GM23338 (cell line): Measurements from ENCODE around the gene CLSTN2. TPM values are rescaled to one million over a fixed set of nuclear protein-coding genes. Genes with fewer than 3 reads are reported as not detected.

ENCODE experiments used
- ATAC-seq: fragments of 200-7000 bp; cut with Tn5 transposase; 3 replicates; pipeline ENCODE4 v1.9.1; 2020
- DNase-seq: peaks from one replicate; pipeline ENCODE4 v3.0.0-alpha.2; 2015; ENCODE audit warnings: low spot score
- H2AFZ ChIP-seq: fragments of 200-600 bp; sonication (generic); 2 replicates; pipeline ENCODE4 v1.8.0; 2016; ENCODE audit warnings: antibody characterized with exemption, mild to moderate bottlenecking, moderate library complexity
- H3F3A ChIP-seq: fragments of 200-600 bp; sonication (generic); replicated peaks from 2 replicates; pipeline ENCODE4 v1.8.0; 2017; ENCODE audit warnings: antibody characterized with exemption, mixed run types, low read depth
- H3K27ac ChIP-seq: fragments of 200-600 bp; sonication (generic); 2 replicates; pipeline ENCODE4 v1.6.1; 2016; ENCODE audit warnings: low read depth
- H3K27me3 ChIP-seq: fragments of 200-600 bp; sonication (generic); 2 replicates; pipeline ENCODE4 v1.8.0; 2016; ENCODE audit warnings: mild to moderate bottlenecking, mixed run types, moderate library complexity; ENCODE audit not compliant: insufficient read depth
- H3K36me3 ChIP-seq: fragments of 200-600 bp; sonication (generic); 2 replicates; pipeline ENCODE4 v1.8.0; 2016; ENCODE audit warnings: mild to moderate bottlenecking; ENCODE audit not compliant: insufficient read depth
- H3K4me1 ChIP-seq: fragments of 200-600 bp; sonication (generic); 2 replicates; pipeline ENCODE4 v1.8.0; 2016; ENCODE audit warnings: mild to moderate bottlenecking, moderate library complexity; ENCODE audit not compliant: insufficient read depth
- H3K4me2 ChIP-seq: fragments of 200-600 bp; sonication (generic); 2 replicates; pipeline ENCODE4 v1.7.1; 2017; ENCODE audit warnings: mixed run types
- H3K4me3 ChIP-seq: fragments of 200-600 bp; sonication (generic); 2 replicates; pipeline ENCODE4 v1.6.1; 2016; ENCODE audit warnings: mixed run types
- H3K79me2 ChIP-seq: fragments of 200-600 bp; sonication (generic); replicated peaks from 2 replicates; pipeline ENCODE4 v1.8.0; 2017; ENCODE audit warnings: mild to moderate bottlenecking; ENCODE audit not compliant: insufficient read depth
- H3K9me2 ChIP-seq: fragments of 200-600 bp; sonication (generic); 2 replicates; pipeline ENCODE4 v1.8.0; 2017; ENCODE audit not compliant: insufficient read depth
- H4K20me1 ChIP-seq: fragments of 200-600 bp; sonication (generic); replicated peaks from 2 replicates; pipeline ENCODE4 v1.8.0; 2017; ENCODE audit warnings: mild to moderate bottlenecking; ENCODE audit not compliant: insufficient read depth
- H3K27ac Mint-ChIP-seq: 2 replicates; pipeline ENCODE4 v1.8.0; 2020; ENCODE audit warnings: inconsistent platforms, mild to moderate bottlenecking, moderate library complexity, mixed read lengths
- H3K27me3 Mint-ChIP-seq: 3 replicates; pipeline ENCODE4 v1.8.0; 2022; ENCODE audit warnings: low read depth, mild to moderate bottlenecking, moderate library complexity, mixed read lengths, inconsistent platforms; ENCODE audit not compliant: insufficient read depth, poor library complexity
- H3K36me3 Mint-ChIP-seq: 3 replicates; pipeline ENCODE4 v1.8.0; 2021; ENCODE audit warnings: low read depth, mild to moderate bottlenecking, inconsistent platforms, moderate library complexity, mixed read lengths
- H3K4me1 Mint-ChIP-seq: 3 replicates; pipeline ENCODE4 v1.8.0; 2020; ENCODE audit warnings: mild to moderate bottlenecking, inconsistent platforms, mixed read lengths
- H3K4me3 Mint-ChIP-seq: 3 replicates; pipeline ENCODE4 v1.8.0; 2021; ENCODE audit warnings: moderate library complexity, mild to moderate bottlenecking, inconsistent platforms, mixed read lengths
- H3K9me3 Mint-ChIP-seq: 3 replicates; pipeline ENCODE4 v1.8.0; 2020; ENCODE audit warnings: moderate library complexity, mild to moderate bottlenecking, inconsistent platforms, mixed read lengths
- CREB1 ChIP-seq: fragments of 250-450 bp; sonication (Bioruptor Pico); IDR thresholded peaks from 2 replicates; pipeline ENCODE4 v1.5.0; 2020; ENCODE audit warnings: low read depth, mild to moderate bottlenecking, moderate library complexity
- EZH2 ChIP-seq: fragments of 200-600 bp; sonication (generic); IDR thresholded peaks from one replicate; pipeline ENCODE4 v1.8.0; 2017; ENCODE audit warnings: antibody characterized with exemption, mild to moderate bottlenecking, low read depth; ENCODE audit not compliant: unreplicated experiment
- EZH2phosphoT487 ChIP-seq: fragments of 200-600 bp; sonication (generic); IDR thresholded peaks from one replicate; pipeline ENCODE4 v1.8.1; 2018; ENCODE audit warnings: antibody characterized with exemption; ENCODE audit not compliant: unreplicated experiment
- JUNB ChIP-seq: IDR thresholded peaks from one replicate; pipeline ENCODE4 v1.6.1; 2016; ENCODE audit warnings: antibody characterized with exemption; ENCODE audit not compliant: unreplicated experiment
- NANOG ChIP-seq: IDR thresholded peaks from 2 replicates; pipeline ENCODE4 v1.6.1; 2016; ENCODE audit warnings: antibody characterized with exemption, borderline replicate concordance
- STAT1 ChIP-seq: IDR thresholded peaks from one replicate; pipeline ENCODE4 v1.6.1; 2016; ENCODE audit warnings: antibody characterized with exemption; ENCODE audit not compliant: unreplicated experiment
- ZNF114 ChIP-seq: fragments of 250-450 bp; sonication (Bioruptor Pico); IDR thresholded peaks from 2 replicates; pipeline ENCODE4 v1.5.0; 2020; ENCODE audit warnings: mild to moderate bottlenecking, moderate library complexity
- ZNF331 ChIP-seq: fragments of 250-450 bp; sonication (Bioruptor Pico); IDR thresholded peaks from 2 replicates; pipeline ENCODE4 v1.5.0; 2020; ENCODE audit warnings: low read depth, mild to moderate bottlenecking, moderate library complexity
- polyA plus RNA-seq: library from polyadenylated mRNA; unstranded; fragments of >200 nt; fragmentation: Nextera tagmentation; extraction: Ambion mirVana; gene quantifications from 2 replicates; pipeline ENCODE4 v1.2.1, GENCODE V29; 2016
- total RNA-seq: library from RNA; depleted of rRNA; stranded (reverse); fragments of >200 nt; shearing (Covaris generic); gene quantifications from 2 replicates; pipeline ENCODE4 v1.2.3, GENCODE V29; 2014
- TF ChIP-seq, protein P1 (sequence below), 2 experiments: fragments of 200-600 bp in 1 of 2; sonication (generic) in 1 of 2; conservative IDR thresholded peaks; 2 replicates each; pipeline versions ENCODE4 v1.5.1 to v1.6.1; 2016 to 2017; ENCODE audit warnings: antibody characterized with exemption in 2 of 2, low read depth in 2 of 2, mild to moderate bottlenecking in 2 of 2, moderate library complexity in 1 of 2
- TF ChIP-seq, protein P2 (sequence below): IDR thresholded peaks from 2 replicates; pipeline ENCODE4 v1.6.1; 2016; ENCODE audit warnings: antibody characterized with exemption

Gene CLSTN2
- total and polyA plus RNA-seq, 2 experiments from 2014 or later, result 0.11 to 0.83 TPM

DNA sequence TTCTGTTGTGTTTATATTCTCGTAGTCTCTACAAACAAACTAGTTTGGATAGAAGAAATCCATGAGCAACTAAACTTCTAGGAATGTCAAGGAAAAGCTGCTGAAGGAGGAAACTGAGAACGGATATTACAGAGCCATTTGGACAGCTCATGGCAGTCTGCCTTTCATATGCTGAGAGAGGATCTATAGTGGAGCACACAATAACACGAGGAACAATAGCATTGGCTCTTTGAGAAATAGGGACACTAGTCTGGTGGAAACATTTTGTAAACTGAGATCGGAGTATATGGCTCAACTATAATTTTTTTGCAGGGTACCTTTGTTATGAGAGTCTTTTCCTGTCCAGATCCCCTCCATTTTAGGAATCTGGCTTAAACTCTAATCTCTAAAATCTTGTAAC, 200.5 kb downstream of the CLSTN2 start:
- Histone ChIP-seq H3F3A (no peaks in the 10 kb centered on the region), H3K79me2 (no peaks in the 10 kb centered on the region)
- no peak for TF ChIP-seq JUNB
- no peak for TF ChIP-seq STAT1
- TF ChIP-seq NANOG, result no peak
- no peak for TF ChIP-seq EZH2
- TF ChIP-seq, protein P1, sequence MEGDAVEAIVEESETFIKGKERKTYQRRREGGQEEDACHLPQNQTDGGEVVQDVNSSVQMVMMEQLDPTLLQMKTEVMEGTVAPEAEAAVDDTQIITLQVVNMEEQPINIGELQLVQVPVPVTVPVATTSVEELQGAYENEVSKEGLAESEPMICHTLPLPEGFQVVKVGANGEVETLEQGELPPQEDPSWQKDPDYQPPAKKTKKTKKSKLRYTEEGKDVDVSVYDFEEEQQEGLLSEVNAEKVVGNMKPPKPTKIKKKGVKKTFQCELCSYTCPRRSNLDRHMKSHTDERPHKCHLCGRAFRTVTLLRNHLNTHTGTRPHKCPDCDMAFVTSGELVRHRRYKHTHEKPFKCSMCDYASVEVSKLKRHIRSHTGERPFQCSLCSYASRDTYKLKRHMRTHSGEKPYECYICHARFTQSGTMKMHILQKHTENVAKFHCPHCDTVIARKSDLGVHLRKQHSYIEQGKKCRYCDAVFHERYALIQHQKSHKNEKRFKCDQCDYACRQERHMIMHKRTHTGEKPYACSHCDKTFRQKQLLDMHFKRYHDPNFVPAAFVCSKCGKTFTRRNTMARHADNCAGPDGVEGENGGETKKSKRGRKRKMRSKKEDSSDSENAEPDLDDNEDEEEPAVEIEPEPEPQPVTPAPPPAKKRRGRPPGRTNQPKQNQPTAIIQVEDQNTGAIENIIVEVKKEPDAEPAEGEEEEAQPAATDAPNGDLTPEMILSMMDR (conservative IDR thresholded peaks at IDR 0.05; ENCODE audit: low read depth in 2 of 2), result no peak
- TF ChIP-seq ZNF114 (CRISPR knock-in tag), result no peak
- TF ChIP-seq EZH2phosphoT487, result no peak

DNA sequence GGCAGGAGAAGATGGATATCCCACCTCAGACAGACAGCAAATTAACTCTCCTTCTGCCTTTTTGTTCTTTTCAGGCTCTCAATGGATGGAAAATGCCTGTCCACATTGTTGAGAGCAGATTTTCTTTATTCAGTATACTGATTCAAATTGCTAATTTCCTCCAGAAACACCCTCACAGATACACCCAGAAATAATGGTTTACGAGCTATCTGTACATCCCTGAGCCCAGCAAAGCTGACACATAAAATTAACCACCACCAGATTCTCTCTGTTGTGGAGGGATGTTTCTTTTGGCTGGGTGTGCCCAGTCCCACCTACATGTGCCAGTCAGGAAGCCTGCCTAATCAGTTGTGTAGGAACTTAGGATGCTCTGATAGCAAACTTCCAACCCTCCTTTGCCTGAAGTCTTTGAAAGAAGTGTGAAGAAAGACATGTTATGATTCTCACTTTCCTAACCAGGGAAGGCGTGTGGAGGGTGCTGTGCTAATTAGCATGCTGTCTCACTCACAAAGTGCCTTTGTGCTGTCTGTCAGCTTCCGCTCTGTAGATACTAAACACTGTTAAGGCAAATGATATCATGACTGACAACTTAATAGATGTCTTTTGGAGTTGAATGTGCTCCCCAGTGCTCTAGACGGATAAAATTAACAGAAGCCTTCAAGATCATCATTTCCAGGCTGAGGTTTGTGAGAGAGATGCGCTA, 208.5 kb downstream of the CLSTN2 start:
- Histone ChIP-seq H3K27ac (no peak overlapping the region), H3K4me1 (no peaks in the 10 kb centered on the region), H3K27me3 (no peaks in the 10 kb centered on the region), H3F3A (no peaks in the 10 kb centered on the region), H3K79me2 (no peaks in the 10 kb centered on the region), H4K20me1 (no peaks in the 10 kb centered on the region), H3K4me3 (no peak overlapping the region), H3K4me2 (no peak overlapping the region), H2AFZ (peak overlapping the region; percentile 32; the same call in 1 of the 2 replicates), H3K9me2 (peaks cover 21% of the 10 kb centered on the region; the same call in 1 of the 2 replicates), H3K36me3 (no peaks in the 10 kb centered on the region)
- Mint-ChIP-seq H3K27me3 (peaks cover 3% of the 10 kb centered on the region), H3K27ac (no peak overlapping the region), H3K9me3 (no peaks in the 10 kb centered on the region), H3K36me3 (no peaks in the 10 kb centered on the region), H3K4me1 (peaks cover 4% of the 10 kb centered on the region; the same call in 2 of the 3 replicates), H3K4me3 (no peak overlapping the region)
- no peak for ATAC-seq
- DNase-seq, result no peak
- no peak for TF ChIP-seq CREB1 (CRISPR knock-in tag)
- TF ChIP-seq, protein P2, sequence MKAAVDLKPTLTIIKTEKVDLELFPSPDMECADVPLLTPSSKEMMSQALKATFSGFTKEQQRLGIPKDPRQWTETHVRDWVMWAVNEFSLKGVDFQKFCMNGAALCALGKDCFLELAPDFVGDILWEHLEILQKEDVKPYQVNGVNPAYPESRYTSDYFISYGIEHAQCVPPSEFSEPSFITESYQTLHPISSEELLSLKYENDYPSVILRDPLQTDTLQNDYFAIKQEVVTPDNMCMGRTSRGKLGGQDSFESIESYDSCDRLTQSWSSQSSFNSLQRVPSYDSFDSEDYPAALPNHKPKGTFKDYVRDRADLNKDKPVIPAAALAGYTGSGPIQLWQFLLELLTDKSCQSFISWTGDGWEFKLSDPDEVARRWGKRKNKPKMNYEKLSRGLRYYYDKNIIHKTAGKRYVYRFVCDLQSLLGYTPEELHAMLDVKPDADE, result no peak
- TF ChIP-seq EZH2phosphoT487, result no peak
- TF ChIP-seq, protein P1 (conservative IDR thresholded peaks at IDR 0.05; ENCODE audit: low read depth in 2 of 2), result no peak
- TF ChIP-seq ZNF331, result no peak

More for the DNA sequence above, 200.5 kb downstream of the CLSTN2 start:
- peaks cover 28% of the 10 kb centered on the region for H3K9me2 ChIP-seq
- no peaks in the 10 kb centered on the region for H4K20me1 ChIP-seq
- H3K27ac ChIP-seq, result no peak overlapping the region
- no peak overlapping the region for H3K4me2 ChIP-seq
- Mint-ChIP-seq H3K27me3 (peaks cover 6% of the 10 kb centered on the region), H3K27ac (no peak overlapping the region), H3K4me3 (no peak overlapping the region), H3K4me1 (peaks cover 12% of the 10 kb centered on the region), H3K9me3 (no peaks in the 10 kb centered on the region), H3K36me3 (no peaks in the 10 kb centered on the region)
- H3K4me1 ChIP-seq, result 0 out of 2 replicates have a peak, but pooled peaks cover 7% of the 10 kb centered on the region
- no peak overlapping the region for H2AFZ ChIP-seq
- no peak; the same call in 2 of the 3 replicates for ATAC-seq
- no peaks in the 10 kb centered on the region for H3K27me3 ChIP-seq
- H3K4me3 ChIP-seq, result no peak overlapping the region
- DNase-seq, result peak; percentile 3
- H3K36me3 ChIP-seq, result no peaks in the 10 kb centered on the region
